ENCODE data around the gene CCDC8.
"Not testable (repeated sequence)": the region's sequence is repeated elsewhere in the genome, so short reads cannot be mapped to it uniquely, and the experiment has no call there.

The CCDC8 gene

GRCh38 chr19:46383171-46383815 lies 30.1 kb downstream of the CCDC8 start:
- no peak for DNase-seq

GRCh38 chr19:46381756-46382345 lies 31.5 kb downstream of the CCDC8 start:
- DNase-seq: no peak

GRCh38 chr19:46381346-46381745 lies 32.0 kb downstream of the CCDC8 start:
- no peak for DNase-seq

- DNase-seq: no peak
Observed at GRCh38 chr19:46380690-46381089, 32.7 kb downstream of the CCDC8 start.

- no peak for DNase-seq
Observed at GRCh38 chr19:46378268-46378667, 35.1 kb downstream of the CCDC8 start.

GRCh38 chr19:46376241-46377153 lies 36.9 kb downstream of the CCDC8 start:
- DNase-seq: no peak

GRCh38 chr19:46375476-46376067 lies 37.8 kb downstream of the CCDC8 start:
- DNase-seq: not testable (repeated sequence)

- DNase-seq: no peak
Observed at GRCh38 chr19:46374536-46375475, 38.6 kb downstream of the CCDC8 start.

- DNase-seq: peak in 8 of 51 donors; percentile 8 to 54 (median 20)
Observed at GRCh38 chr19:46373491-46374359, 39.6 kb downstream of the CCDC8 start.

- peak in 2 of 51 donors; percentile 6 for DNase-seq
Observed at GRCh38 chr19:46372901-46373490, 40.4 kb downstream of the CCDC8 start.

- DNase-seq: no peak
Observed at GRCh38 chr19:46371371-46371901, 41.9 kb downstream of the CCDC8 start.

- DNase-seq: no peak
Observed at GRCh38 chr19:46369817-46370216, 43.5 kb downstream of the CCDC8 start.

- DNase-seq: no peak
Observed at GRCh38 chr19:46368116-46368515, 45.2 kb downstream of the CCDC8 start.

- DNase-seq: no peak
Observed at GRCh38 chr19:46367426-46367825, 45.9 kb downstream of the CCDC8 start.

GRCh38 chr19:46366620-46367292 lies 46.6 kb downstream of the CCDC8 start:
- DNase-seq: no peak

GRCh38 chr19:46365561-46365960 lies 47.8 kb downstream of the CCDC8 start:
- DNase-seq: no peak

GRCh38 chr19:46364359-46364758 lies 49.0 kb downstream of the CCDC8 start:
- no peak for DNase-seq

GRCh38 chr19:46361915-46362314 lies 51.4 kb downstream of the CCDC8 start:
- no peak for DNase-seq
